Lung (tissue), 12 donors: ENCODE measurements around the gene TTC28. TPM values are rescaled to one million over a fixed set of nuclear protein-coding genes. Genes with fewer than 3 reads are reported as not detected.
A peak's percentile ranks its signal among the peaks of the same experiment; 100 is the strongest.

Experiments
- ATAC-seq: fragments of 200-7000 bp; cut with Tn5 transposase; one replicate; pipeline ENCODE4 v1.9.1; 2020; ENCODE audit warnings: moderate number of reproducible peaks; ENCODE audit not compliant: insufficient read depth, low FRiP score
- DNase-seq, 3 donors: peaks; one replicate each; pipeline ENCODE4 v3.0.0-alpha.2; 2013 to 2017
- H3K27ac ChIP-seq, 2 donors: one replicate each; pipeline ENCODE4 v1.5.1; 2013; ENCODE audit warnings: mild to moderate bottlenecking in 2 of 2, moderate library complexity in 2 of 2, control low read depth in 1 of 2, inconsistent platforms in 1 of 2, low read depth in 1 of 2, low read length in 1 of 2
- H3K27me3 ChIP-seq, 3 donors: one replicate each; pipeline ENCODE4 v1.5.1; 2013; ENCODE audit warnings: low read length in 2 of 3; ENCODE audit not compliant: control insufficient read depth in 3 of 3, insufficient read depth in 3 of 3
- H3K36me3 ChIP-seq, 4 donors: one replicate each; pipeline ENCODE4 v1.5.1; 2013; ENCODE audit warnings: low read length in 4 of 4, mild to moderate bottlenecking in 1 of 4, moderate library complexity in 1 of 4; ENCODE audit not compliant: control insufficient read depth in 4 of 4, insufficient read depth in 4 of 4
- H3K4me1 ChIP-seq, 5 donors: one replicate each; pipeline ENCODE4 v1.5.1; 2013; ENCODE audit warnings: low read length in 5 of 5, mild to moderate bottlenecking in 2 of 5, moderate library complexity in 1 of 5; ENCODE audit not compliant: control insufficient read depth in 5 of 5, insufficient read depth in 5 of 5
- H3K4me3 ChIP-seq: one replicate; pipeline ENCODE4 v1.5.1; 2013; ENCODE audit warnings: mild to moderate bottlenecking, control low read depth, moderate library complexity
- H3K9ac ChIP-seq, 2 donors: one replicate each; pipeline ENCODE4 v1.5.1; 2013; ENCODE audit warnings: low read length in 2 of 2, control low read depth in 1 of 2; ENCODE audit not compliant: insufficient read depth in 1 of 2
- H3K9me3 ChIP-seq, 4 donors: one replicate each; pipeline ENCODE4 v1.5.1; 2013; ENCODE audit warnings: low read length in 3 of 4, mild to moderate bottlenecking in 1 of 4, moderate library complexity in 1 of 4; ENCODE audit not compliant: control insufficient read depth in 4 of 4, insufficient read depth in 3 of 4
- CTCF ChIP-seq: IDR thresholded peaks from 2 replicates; pipeline ENCODE4 v1.5.1; 2012; ENCODE audit warnings: mild to moderate bottlenecking; ENCODE audit errors: control extremely low read depth, extremely low read depth
- WGBS, 2 donors: extraction: QIAGEN DNeasy Blood & Tissue Kit; methylation state at CpG; one replicate each; pipeline ENCODE4 v1.1.7; 2013; 5-methylcytosine and 5-hydroxymethylcytosine counted together
- polyA plus RNA-seq, 2 donors: library from polyadenylated mRNA; stranded (reverse); fragments of 200-250 nt; gene quantifications; one replicate each; pipeline ENCODE4 v1.2.1, GENCODE V29; 2013
- total RNA-seq, 2 donors: library from RNA; depleted of rRNA in 1 of 2; stranded (reverse); fragments of >200 nt in 1 of 2; gene quantifications; one replicate each; pipeline ENCODE4 v1.2.1, GENCODE V29; 2014 to 2021
- donor health status: control.
- donor health status: control.
- donor health status: Bipolar disorder and iron deficiency.
- donor health status: healthy.
- donor health status: DM: yes; HTN: yes; CAD: no.

TTC28 gene
- total and polyA plus RNA-seq, 4 donors = 4.7 to 72.2 (median 24.8) TPM

GRCh38 chr22:28129319-28129962, 550.2 kb downstream of the TTC28 start:
- no peak overlapping the region for H3K9ac ChIP-seq
- WGBS, 2 donors = 71 to 82% methylated on average over 7 of the region's 7 CpGs
- peak; percentile 34 for ATAC-seq

GRCh38 chr22:28128827-28129226, 550.8 kb downstream of the TTC28 start:
- H3K4me3 ChIP-seq = no peak overlapping the region
- 69 to 70% methylated on average over 4 of the region's 4 CpGs for WGBS, 2 donors
- TF ChIP-seq CTCF = no peak
- no peak overlapping the region for H3K9ac ChIP-seq
- no peaks in the 10 kb centered on the region for H3K36me3 ChIP-seq
- DNase-seq (no peak), ATAC-seq (no peak)
- no peaks in the 10 kb centered on the region for H3K9me3 ChIP-seq
- H3K27ac ChIP-seq = no peak overlapping the region
- H3K4me1 ChIP-seq = no peaks in the 10 kb centered on the region
- no peaks in the 10 kb centered on the region for H3K27me3 ChIP-seq

More at GRCh38 chr22:28129319-28129962, 550.2 kb downstream of the TTC28 start:
- Histone ChIP-seq H3K27me3 (no peaks in the 10 kb centered on the region), H3K9me3 (no peaks in the 10 kb centered on the region), H3K27ac (no peak overlapping the region), H3K4me3 (no peak overlapping the region), H3K36me3 (no peaks in the 10 kb centered on the region), H3K4me1 (no peaks in the 10 kb centered on the region)
- DNase-seq = peak in 1 of 3 donors; percentile 47
- TF ChIP-seq CTCF = no peak

- ATAC-seq (no peak), DNase-seq (no peak)
- Histone ChIP-seq H3K4me3 (no peak overlapping the region), H3K9me3 (no peaks in the 10 kb centered on the region), H3K27me3 (no peaks in the 10 kb centered on the region), H3K4me1 (peaks cover 0 to 6% (median 5%) of the 10 kb centered on the region in 5 donors), H3K9ac (no peak overlapping the region), H3K27ac (no peak overlapping the region), H3K36me3 (no peaks in the 10 kb centered on the region)
- WGBS, 2 donors = 86 to 87% methylated on average over 2 of the region's 2 CpGs
- TF ChIP-seq CTCF = no peak
These were observed 553.8 kb downstream of the TTC28 start for GRCh38 chr22:28125799-28126198.
